Measurements from ENCODE around the gene BTF3L4.
"Not testable (repeated sequence)": the region's sequence is repeated elsewhere in the genome, so short reads cannot be mapped to it uniquely, and the experiment has no call there.

The BTF3L4 gene

DNA sequence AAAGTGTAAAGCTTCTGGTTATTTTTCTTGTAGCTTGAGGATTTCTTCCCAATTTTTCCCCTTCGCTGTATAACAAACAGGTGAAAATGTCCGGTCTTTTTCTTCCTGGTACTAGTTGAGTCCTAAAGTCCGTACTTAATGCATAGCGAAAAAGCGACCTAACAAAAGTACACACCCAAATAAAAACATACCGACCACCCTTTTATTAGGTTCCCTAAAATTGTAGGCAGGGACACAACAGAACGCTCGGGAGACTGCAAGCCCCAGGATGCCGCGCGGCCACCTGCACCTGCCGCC is 281 bp upstream of the BTF3L4 start:
- DNase-seq = no peak

- DNase-seq = peak; percentile 57
Observed at GRCh38 chr1:52056937-52057231, 789 bp downstream of the BTF3L4 start.

DNA sequence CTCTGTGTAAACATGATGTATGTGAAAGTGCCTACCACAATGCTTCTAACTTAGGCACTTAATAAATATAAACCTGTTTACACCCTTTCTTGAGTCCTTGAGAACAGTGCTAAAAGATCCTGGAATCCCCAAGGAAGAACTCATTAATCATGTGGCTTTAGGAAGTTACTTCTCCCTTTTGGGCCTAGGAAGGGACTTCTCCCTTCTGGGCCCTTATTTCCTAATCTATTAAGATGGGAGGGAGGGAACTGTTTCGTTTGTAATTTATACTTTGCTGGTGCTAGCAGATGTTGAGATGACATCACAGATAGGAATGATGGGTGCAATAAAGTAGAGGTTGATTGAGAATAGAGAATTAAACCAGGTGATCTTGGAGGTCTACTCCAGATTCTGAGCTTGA is 1.2 kb downstream of the BTF3L4 start:
- DNase-seq = no peak

DNA sequence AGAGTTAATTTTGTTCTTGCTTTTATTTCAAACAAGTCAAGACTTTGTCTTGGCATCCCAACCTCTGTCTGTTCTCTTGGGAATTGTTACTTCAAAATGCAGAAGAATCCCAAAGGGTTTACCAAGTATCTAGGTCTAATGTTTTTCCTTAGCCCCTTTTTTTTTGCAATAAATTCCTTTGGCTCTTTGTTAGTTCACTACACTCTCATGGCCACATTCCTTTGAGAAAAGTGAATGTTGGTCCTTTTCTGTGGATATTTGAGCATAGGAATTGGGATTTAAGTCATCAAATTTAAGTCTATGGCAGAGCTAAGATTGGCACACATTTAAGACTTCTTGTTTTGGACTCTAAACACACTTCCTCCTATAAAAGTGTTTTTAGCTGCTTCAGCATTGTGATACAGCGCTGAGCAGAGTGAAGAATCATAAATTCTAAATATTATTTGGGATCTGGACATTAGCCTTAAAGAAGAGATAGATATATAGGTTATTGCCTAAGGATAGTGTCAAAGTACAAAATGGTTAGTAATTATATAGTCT is 1.9 kb downstream of the BTF3L4 start:
- peak; percentile 17 for DNase-seq

- peak; percentile 63 for DNase-seq
Observed at GRCh38 chr1:52059321-52059720, 3.2 kb downstream of the BTF3L4 start.

DNA sequence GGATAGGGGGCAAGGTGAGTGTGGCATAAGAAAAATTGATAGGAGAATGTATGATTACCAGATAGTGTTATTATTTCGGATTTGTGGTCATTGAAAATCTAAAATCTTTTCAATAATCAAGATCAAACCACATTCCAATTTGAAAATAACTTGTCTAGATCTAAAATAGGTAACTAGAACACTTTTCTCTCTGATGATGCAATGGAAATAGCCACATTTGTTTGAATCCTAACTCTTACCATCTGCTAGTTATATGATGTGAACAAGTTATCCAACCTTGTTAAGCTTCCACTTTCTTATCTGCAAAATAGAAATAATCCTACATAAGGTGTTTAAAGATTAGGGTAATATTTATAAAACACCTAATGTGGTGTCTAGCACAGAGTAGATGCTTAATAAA is 3.8 kb downstream of the BTF3L4 start:
- no peak for DNase-seq

DNA sequence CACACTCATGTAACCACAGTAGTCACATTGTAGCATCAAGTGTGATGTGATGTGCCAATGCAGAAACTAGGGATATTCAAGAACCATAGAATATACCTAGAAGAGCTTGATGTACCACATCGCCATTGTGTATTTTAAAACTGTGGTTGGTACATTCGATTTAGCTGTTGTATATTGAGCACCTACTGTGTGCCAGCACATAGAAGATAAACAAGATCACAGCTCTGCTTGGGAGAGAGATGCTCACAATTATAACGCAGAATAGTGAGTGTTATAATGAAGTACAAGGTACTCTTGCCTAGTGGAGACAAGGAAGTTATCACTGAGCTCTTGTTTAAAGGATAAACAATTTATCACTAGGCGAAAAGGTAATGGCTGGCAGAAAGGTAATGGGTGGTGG is 4.7 kb downstream of the BTF3L4 start:
- no peak for DNase-seq

- DNase-seq = no peak
Observed at GRCh38 chr1:52063192-52063591, 7.1 kb downstream of the BTF3L4 start.

GRCh38 chr1:52070704-52071103 is 14.6 kb downstream of the BTF3L4 start:
- no peak for DNase-seq

DNA sequence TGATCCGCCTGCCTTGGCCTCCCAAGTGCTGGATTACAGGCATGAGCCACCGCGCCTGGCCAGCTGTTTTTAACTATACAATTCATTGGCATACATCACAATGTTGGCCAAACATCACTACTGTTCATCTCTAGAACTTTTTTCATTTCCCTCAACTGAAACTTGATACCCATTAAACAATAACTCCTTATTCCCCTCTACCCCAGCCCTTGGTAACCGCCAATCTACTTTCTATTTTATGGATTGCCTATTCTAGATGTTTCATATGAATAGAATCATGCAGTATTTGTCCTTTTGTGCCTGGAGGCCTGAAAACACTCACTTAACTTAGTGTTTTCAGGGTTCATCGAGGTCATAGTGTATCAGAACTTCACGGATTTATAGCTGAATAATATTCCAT is 16.2 kb downstream of the BTF3L4 start:
- DNase-seq = no peak

GRCh38 chr1:52077277-52077676 is 21.2 kb downstream of the BTF3L4 start:
- DNase-seq = not testable (repeated sequence)

DNA sequence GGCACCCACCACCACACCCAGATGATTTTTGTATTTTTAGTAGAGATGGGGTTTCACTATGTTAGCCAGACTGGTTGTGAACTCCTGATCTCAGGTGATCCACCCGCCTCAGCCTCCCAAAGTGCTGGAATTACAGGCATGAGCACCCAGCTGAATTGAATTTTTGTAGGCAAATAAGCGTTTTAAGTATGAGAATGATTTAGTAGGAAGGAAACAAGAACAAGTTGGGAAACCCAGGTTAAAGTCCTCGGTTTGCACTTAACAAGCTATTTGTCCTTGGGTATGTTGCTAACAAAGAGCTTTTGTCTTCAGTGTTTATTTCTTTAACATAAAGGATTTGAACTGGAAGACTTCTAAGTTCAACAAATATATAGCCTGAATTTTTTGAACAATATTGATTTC is 23.9 kb downstream of the BTF3L4 start:
- DNase-seq = no peak

- DNase-seq = not testable (repeated sequence)
Observed at GRCh38 chr1:52087892-52088291, 31.8 kb downstream of the BTF3L4 start.

GRCh38 chr1:52094300-52094699 is 38.2 kb downstream of the BTF3L4 start:
- not testable (repeated sequence) for DNase-seq

DNA sequence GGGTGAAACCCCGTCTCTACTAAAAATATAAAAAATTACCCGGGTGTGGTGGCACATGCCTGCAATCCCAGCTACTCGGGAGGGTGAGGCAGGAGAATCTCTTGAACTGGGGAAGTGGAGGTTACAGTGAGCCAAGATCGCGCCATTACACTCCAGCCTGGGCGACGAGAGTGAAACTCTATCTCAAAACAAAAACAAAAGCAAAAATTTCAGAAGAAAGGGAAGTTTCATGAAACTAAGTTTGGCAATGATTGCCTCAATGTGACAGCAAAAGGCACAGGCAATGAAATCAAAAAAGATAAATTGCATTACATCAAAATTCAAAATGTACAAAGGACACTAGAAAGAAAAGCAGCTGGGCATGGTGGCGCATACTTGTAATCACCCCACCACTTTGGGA is 40.1 kb downstream of the BTF3L4 start:
- DNase-seq = no peak

DNA sequence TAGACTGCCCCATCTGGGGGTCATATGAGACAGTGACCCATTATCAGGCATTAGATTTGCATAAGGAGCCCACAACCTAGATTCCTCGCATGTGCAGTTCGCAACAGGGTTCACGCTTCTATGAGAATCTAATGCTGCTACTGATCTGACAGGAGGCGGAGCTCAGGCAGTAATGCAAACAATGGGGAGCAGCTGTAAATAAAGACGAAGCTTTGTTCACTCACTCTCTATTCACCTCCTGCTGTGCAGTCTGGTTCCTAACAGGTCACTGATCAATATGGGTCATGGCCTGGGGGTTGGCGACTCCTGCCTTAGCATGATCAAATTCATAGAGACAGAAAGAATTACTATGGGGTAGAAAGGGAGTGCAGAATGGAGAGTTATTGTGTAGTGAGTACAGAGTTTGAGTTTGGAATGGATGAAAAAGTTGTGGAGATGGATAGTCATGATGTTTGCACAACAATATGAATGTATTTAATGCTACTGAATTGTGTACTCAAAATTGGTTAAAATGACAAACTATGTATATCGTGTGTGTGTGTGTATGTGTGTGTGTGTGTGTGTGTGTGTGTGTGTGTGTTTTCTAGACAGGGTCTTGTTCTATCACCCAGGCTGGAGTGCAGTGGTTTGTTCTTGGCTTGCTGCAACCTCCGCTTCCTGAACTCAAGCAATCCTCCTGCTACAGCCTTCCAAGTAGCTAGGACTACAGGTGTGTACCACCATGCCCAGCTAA is 42.2 kb downstream of the BTF3L4 start:
- DNase-seq = no peak

DNA sequence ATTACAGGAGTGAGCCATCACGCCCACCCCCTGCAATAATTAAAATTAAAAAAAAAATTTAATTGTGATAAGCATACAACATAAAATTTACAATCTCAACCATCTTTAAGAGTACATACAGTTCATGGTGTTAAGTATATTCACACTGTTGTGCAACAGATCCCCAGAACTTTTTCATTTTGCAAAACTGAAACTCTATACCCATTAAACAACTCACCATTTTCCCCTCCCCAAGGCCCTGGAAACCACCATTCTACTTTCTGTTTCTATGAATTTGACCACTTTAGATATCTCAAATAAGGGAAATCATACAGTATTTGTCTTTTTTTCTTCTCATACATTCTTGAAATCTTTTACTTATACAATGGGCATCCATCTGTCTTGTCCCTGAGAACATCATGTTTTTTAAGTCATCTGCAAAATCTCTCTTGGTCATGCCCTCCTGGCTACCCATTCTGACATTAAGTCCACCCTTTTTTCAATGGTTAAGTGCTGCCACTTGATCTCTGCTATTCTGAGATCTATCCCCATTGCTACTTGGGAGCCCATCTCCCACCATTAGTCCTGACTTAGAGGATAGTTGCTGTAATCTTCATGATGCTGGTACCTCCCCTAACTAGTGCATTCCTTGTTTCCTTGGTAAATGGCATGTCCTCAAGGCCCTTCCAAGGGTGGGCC is 46.4 kb downstream of the BTF3L4 start:
- no peak for DNase-seq

GRCh38 chr1:52111492-52111891 is 55.4 kb downstream of the BTF3L4 start:
- DNase-seq = no peak

GRCh38 chr1:52112489-52112888 is 56.4 kb downstream of the BTF3L4 start:
- no peak for DNase-seq

GRCh38 chr1:52119301-52120079 is 63.4 kb downstream of the BTF3L4 start:
- DNase-seq = no peak

GRCh38 chr1:52122384-52122783 is 66.3 kb downstream of the BTF3L4 start:
- DNase-seq = no peak

- DNase-seq = no peak
Observed at GRCh38 chr1:52123622-52124021, 67.5 kb downstream of the BTF3L4 start.

DNA sequence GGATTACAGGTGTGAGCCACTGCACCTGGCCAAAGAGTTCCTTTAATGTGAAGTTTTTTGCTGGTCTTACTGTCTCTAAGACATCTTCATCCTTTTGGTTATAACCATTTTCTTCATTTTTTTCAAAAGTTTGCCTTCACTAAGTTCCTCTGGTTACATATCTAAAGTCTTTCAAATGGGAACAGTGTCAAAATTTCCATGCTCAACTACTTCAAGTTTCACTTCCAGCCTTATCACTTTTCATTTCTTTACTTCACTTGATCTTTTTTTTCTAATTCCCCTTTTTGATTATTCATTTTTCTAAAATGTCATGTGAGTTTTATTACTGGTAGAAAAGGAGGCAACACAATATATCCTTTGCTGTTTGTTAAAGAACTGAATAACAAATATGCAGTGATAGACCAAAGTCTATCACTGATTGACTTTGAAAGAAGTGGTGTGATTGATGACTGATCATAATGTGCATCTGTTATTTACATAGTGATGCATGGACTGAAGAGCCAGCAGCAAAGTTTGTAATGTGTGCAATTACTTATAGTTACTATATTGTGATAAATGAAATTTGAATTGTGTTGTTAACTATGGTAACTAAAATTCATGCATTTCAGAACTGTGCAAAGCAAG is 69.8 kb downstream of the BTF3L4 start:
- DNase-seq = no peak
